Hindlimb muscle (tissue), 1 donor: Measurements from ENCODE around the gene MCHR1. TPM values are rescaled to one million over a fixed set of nuclear protein-coding genes. Genes with fewer than 3 reads are reported as not detected.
"Not testable (repeated sequence)": the region's sequence is repeated elsewhere in the genome, so short reads cannot be mapped to it uniquely, and the experiment has no call there.

Experiments used
- DNase-seq: peaks from one replicate; pipeline ENCODE4 v3.0.0-alpha.2; 2013
- polyA plus RNA-seq: library from polyadenylated mRNA; unstranded; fragments of 120-200 nt; gene quantifications from one replicate; pipeline ENCODE4 v1.2.1, GENCODE V29; 2013; ENCODE audit not compliant: insufficient read length

The MCHR1 gene
- 0.21 TPM for polyA plus RNA-seq

DNA sequence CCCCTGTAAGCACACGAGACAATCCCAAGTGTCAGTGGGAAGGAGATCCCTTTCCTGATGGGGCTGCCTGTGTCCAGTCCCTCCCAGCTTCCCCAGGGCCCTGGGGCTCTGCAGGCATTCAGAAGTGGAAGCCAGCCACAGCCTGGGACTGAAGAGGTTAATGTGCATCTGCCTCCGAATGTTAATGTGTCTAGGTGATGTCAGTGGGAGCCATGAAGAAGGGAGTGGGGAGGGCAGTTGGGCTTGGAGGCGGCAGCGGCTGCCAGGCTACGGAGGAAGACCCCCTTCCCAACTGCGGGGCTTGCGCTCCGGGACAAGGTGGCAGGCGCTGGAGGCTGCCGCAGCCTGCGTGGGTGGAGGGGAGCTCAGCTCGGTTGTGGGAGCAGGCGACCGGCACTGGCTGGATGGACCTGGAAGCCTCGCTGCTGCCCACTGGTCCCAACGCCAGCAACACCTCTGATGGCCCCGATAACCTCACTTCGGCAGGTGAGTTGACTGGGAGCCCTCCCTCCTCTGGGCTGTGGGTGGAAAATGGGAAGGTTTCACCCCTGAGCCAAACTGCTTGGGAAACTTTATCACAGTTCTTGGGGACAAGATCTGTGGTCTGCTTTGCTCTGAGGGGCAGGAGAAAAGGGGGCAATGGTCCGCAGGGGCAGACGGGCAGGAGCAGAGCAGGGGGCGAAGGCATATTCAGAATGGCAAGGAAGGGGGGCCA lies at the start of gene MCHR1:
Gene MCHR1, plus strand, starts transcription at position 236 of the 715 bp plus-strand sequence. Its CDS starts 169 bp downstream, at position 405.
- no peak for DNase-seq

DNA sequence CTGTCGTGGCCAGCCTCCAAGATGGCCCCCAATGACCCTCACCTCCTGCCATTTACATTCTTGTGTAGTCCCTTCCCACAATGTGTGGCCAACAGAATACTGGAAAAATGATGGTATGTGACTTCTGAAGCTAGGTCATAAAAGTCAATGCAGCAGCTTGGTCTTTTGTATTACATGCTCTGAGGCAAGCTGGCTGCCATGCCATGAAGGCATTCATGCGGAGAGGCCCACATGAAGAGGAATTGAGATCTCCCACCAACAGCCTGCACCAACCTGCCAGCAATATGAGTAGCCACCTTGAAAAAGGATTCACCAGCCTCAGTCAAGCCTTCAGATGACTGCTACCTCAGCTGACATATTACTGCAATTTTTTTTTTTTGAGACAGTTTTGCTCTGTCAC lies 47.4 kb upstream of the MCHR1 start:
- no peak for DNase-seq

DNA sequence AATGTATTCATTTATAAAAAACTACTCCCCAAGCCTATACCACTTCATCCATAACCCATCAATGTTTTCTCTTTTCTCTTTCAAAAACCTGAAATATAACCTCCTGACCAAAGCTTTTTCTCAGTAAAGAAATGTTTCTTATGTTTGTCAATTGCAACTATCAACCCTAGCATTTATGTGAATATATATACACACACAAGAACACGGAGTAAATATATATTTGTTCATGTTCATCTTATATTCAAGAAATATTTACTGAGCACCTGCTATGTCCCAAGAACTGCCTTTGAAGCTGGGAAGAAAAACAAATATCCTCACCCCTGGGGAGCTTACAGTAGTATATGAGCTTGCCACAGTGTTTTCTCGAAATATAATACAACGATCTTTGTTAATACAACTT lies 46.2 kb upstream of the MCHR1 start:
- DNase-seq = no peak

GRCh38 chr22:40634119-40634903 lies 45.0 kb upstream of the MCHR1 start:
- DNase-seq = peak; percentile 19

- peak; percentile 71 for DNase-seq
These were observed 44.0 kb upstream of the MCHR1 start for GRCh38 chr22:40635043-40635939.

GRCh38 chr22:40635940-40636379 lies 43.3 kb upstream of the MCHR1 start:
- no peak for DNase-seq

GRCh38 chr22:40636380-40637182 lies 42.7 kb upstream of the MCHR1 start, which contains the start of gene MRTFA:
TSS of gene MRTFA (minus strand) at chr22:40636719.
- peak; percentile 100 for DNase-seq

- peak; percentile 26 for DNase-seq
These were observed 41.8 kb upstream of the MCHR1 start for GRCh38 chr22:40637183-40638150.

DNA sequence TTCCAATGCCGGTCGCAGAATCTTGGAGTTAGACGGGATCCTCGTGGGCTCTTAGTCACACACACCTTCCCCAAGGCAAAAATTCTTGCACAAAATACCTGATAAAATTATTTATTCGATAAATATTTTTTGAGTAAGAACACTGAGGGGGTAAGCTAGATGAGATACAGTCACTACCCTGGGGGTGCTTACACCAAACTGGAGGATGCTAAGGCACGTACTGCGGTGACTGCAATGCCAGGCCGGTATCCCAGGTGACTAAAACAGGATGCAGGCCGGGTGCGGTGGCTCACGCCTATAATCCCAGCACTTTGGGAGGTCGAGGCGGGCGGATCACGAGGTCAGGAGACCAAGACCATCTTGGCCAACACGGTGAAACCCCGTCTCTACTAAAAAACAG lies 41.0 kb upstream of the MCHR1 start:
- no peak for DNase-seq

DNA sequence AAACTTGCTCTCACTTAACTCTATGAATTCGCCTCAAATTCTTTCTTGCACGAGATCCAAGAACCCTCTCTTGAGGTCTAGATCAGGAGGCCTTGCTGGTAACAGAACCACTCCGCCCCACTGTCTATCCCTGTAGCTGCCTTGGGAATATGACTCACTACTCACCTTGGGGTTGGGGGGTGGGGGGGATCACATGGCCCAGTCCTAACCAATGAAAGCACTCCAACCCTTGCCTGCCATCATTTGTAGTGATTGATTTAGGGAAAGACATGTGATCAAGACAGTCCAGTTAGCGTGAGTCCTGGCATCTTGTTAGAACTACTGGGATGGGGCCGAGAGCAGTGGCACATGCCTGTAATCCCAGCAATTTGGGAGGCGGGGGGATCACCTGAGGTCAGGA lies 38.0 kb upstream of the MCHR1 start:
- DNase-seq = no peak

DNA sequence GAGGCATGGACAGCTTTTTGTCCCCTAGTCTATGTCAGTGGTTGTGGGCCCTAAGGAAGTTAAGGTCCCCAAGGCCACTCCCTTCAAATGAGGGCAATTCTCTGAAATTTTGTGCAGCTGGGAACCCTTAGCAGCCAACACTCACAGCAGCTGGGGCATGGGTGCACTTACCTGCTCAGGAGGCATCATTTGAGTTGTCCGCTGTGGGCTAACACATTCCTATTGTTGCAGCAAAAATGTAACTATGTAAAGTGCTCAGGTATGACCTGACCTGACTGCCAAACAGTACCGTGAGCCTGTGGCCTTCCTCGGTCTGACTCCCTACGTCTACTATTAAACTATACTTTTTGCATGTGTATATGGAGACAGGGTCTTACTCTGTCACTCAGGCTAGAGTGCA lies 37.0 kb upstream of the MCHR1 start:
- DNase-seq = no peak

DNA sequence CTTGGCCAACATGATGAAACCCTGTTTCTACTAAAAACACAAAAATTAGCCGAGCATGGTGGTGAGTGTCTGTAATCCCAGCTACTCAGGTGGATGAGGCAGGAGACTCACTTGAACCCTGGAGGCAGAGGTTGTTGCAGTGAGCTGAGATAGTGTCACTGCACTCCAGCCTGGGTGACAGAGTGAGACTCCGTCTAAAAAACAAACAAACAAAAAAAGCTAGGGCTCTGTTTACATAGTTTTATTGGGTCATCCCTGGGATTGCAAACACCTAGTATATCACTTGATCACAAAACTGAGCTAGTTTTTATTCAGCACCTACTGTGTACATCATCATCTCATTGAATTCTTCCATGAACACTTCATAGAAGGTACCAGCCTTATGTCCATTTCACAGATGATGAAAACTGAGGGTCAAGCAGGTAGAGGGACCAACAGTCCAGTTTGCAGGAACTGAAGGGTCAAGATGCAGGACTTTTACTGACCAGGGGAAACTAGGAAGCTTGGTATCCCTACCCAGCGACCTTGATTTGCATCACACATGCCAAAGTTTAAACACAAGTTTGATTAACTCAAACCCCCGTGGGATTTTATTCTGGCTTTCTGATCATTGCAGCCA lies 33.6 kb upstream of the MCHR1 start:
- DNase-seq = no peak

GRCh38 chr22:40648386-40648785 lies 30.9 kb upstream of the MCHR1 start:
- no peak for DNase-seq

- DNase-seq = no peak
These were observed 28.2 kb upstream of the MCHR1 start for GRCh38 chr22:40651057-40651456.

DNA sequence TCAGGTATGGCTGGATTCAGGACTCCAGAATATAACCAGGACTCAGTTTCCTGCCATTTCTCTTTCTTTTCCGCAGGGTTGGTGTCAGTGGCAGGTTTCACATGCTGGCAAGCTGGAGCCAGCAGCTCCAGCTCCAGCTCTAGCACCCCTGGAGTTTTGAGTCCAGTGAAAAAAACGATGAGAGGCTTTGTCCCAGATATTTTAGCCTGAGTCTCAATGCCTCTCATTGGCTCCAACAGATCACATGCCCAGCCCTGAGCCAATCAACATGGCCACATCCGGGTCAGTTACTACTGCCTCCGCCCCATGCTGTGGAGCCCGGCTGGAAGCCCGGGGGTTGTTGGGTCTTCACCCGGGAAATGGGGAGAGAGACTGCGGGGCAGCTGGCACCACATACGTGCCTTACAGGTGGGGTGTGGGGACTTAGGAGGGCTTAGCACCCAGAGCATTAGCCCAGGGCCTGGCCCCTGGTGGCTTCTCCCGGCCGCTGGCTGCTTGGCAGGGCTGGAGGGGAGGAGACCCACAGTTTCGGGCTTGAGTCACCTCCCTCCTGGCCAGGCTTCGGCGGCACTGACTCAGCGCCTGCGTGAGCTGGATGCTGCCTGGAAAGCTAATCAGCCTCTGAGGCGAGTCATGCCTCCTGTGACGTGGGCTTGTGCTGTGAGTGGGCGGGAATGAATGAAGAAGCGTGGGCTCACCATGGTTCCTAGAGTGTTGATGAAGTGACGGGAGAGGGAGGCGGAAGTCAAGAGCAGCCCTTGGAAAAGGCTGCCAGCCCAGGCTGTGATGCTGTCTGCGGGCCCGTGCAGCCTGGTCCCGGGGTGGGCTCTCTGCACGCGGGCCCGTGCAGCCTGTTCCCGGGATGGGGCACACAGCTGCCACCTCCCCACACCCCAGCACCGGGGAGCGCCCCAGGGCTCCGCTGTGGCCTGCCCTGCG lies 27.5 kb upstream of the MCHR1 start:
- peak; percentile 98 for DNase-seq

- DNase-seq = no peak
These were observed 25.9 kb upstream of the MCHR1 start for GRCh38 chr22:40653361-40653760.

DNA sequence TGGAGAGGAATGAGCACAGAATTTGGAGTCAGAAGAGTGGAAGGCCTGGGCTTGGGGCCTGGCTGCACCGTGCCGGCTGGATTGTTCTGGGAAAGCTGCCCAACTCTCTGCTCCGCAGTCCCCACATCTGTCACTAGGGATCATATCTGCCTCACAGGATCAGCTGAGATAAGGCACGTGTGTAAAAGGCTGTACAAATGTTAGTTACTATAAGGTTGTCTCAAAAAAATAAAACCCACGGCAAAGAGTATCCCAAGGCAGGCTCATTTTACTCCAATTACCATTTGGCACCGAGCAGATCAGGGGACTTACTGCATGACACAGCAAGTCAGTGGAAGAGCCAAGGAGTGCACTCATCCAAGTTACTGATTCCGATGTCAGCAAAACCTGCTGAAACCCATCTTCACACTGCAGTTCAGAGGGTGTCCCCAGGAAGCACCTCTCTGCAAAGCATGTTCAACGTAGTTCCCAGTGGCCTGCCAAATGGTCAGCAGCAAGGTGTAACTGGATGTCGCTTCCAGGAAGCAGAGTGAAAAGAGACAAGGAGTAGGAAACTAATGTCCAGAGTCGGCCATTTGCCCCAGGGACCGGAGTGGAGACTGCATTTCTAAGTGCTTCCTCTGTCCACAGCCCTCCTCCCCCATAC lies 24.6 kb upstream of the MCHR1 start:
- DNase-seq = peak; percentile 77

GRCh38 chr22:40655941-40656340 lies 23.3 kb upstream of the MCHR1 start:
- not testable (repeated sequence) for DNase-seq
